ENCODE results near the gene CDC42BPB.

DNA sequence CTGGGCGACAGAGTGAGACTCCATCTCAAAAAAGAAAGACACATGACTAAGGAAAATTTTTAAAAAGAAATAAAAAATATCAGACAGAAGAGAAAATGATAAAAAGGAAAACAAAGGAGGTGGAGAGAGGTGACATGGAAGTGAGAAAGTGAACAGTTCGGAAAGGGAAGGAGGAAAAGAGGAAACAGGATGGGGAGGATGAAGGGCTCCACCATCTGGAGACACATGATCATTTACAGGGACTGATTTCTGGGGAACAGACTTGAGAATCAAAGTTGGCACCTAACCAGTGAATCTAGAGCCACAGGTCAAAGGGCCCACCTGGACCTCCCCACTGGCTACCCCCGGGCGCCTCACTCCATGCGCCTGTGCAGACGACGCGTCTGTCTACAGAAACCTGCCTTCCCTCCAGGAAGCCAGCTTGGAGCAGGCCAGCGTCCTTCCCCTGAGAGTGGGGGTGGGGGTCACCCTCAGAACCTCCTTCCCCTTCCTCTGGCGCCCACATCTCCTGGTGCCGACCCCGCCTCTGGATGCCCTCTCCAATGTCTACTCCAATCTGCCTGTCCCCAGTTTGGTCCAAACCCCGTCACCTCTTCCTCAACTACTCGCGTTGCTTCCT, 74.4 kb downstream of the CDC42BPB start:
- TF ChIP-seq, protein P1, sequence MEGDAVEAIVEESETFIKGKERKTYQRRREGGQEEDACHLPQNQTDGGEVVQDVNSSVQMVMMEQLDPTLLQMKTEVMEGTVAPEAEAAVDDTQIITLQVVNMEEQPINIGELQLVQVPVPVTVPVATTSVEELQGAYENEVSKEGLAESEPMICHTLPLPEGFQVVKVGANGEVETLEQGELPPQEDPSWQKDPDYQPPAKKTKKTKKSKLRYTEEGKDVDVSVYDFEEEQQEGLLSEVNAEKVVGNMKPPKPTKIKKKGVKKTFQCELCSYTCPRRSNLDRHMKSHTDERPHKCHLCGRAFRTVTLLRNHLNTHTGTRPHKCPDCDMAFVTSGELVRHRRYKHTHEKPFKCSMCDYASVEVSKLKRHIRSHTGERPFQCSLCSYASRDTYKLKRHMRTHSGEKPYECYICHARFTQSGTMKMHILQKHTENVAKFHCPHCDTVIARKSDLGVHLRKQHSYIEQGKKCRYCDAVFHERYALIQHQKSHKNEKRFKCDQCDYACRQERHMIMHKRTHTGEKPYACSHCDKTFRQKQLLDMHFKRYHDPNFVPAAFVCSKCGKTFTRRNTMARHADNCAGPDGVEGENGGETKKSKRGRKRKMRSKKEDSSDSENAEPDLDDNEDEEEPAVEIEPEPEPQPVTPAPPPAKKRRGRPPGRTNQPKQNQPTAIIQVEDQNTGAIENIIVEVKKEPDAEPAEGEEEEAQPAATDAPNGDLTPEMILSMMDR (IDR thresholded peaks at IDR 0.05; ENCODE audit: low read depth, low read length): no peak
- TF ChIP-seq POLR2A (IDR thresholded peaks at IDR 0.05; ENCODE audit: extremely low read depth, insufficient read length): no peak
- TF ChIP-seq, protein P2, sequence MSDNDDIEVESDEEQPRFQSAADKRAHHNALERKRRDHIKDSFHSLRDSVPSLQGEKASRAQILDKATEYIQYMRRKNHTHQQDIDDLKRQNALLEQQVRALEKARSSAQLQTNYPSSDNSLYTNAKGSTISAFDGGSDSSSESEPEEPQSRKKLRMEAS (IDR thresholded peaks at IDR 0.05; ENCODE audit: low read depth, low read length): no peak
